Epithelial cell of esophagus (primary cell): ENCODE data around the gene NAA10.

Experiments used
- DNase-seq: peaks from one replicate; pipeline ENCODE4 v3.0.0; 2010; ENCODE audit warnings: low read depth
- H3K4me3 ChIP-seq: 2 replicates; pipeline ENCODE4 v1.5.1; 2011; ENCODE audit warnings: mild to moderate bottlenecking, low read length, control low read depth
- CTCF ChIP-seq: IDR thresholded peaks from 2 replicates; pipeline ENCODE4 v1.5.1; 2011; ENCODE audit warnings: low read depth, mild to moderate bottlenecking, low read length, control low read depth, inconsistent platforms; ENCODE audit not compliant: insufficient read depth; ENCODE audit errors: missing control alignments

NAA10 gene

GRCh38 chrX:153886915-153887314 lies 47.9 kb downstream of the NAA10 start:
- H3K4me3 ChIP-seq, result no peak overlapping the region
- TF ChIP-seq CTCF, result no peak
- no peak for DNase-seq

DNA sequence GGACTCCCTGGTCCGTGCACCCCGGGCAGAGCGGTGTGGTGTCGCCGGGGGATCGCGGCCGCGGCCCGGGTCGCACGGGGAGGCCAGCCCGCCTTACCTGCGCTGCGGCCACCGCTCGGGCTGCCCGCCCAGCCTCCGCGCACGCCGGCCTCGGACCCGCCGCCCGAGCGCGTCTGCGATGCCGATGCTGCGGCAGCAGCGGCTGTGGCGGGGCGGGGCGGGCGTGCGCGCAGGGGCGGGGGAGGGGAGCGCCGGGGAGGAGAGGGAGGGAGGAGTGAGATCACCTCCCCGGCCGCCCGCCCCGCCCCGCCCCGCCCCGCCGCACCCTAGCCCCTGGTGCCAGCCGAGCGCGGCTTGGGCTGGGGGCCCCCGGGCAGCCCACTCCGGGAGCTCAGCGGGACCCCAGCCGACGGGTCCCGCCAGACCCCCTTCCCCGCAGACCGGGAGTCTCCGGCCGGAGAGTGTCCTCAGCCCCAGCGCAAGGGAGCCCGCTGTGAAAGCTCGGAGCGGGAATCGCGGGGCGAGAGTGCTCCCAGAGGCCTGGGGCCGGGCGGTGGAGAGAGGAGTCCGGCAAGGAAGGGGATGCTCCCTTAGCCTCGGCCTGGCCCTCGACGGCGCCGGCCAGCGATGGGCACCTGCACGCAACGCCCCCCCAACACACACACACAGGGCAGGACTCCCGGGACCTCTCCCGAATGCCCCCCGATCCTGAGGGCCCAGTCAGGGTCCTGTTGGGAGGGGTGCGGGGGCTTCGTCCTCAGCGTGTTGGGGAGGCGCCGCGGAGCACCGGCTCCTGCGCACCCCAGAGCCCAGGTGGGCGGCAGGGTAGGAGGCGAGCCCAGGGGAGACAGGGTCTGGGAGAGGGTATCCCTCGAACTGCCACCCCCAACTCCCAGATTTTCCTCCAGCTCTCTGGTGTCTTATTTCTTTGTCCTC lies 48.6 kb downstream of the NAA10 start, which contains the start of gene L1CAM:
L1CAM (minus strand) TSS at position 206 of the 936 bp plus-strand sequence. CDS start 10,337 bp downstream, outside the sequence.
- peak; percentile 17 for DNase-seq
- no peak for TF ChIP-seq CTCF
- H3K4me3 ChIP-seq, result no peak within 1 kb of the TSS

GRCh38 chrX:153885208-153885787 lies 49.5 kb downstream of the NAA10 start:
- no peak overlapping the region for H3K4me3 ChIP-seq
- no peak for TF ChIP-seq CTCF
- DNase-seq, result no peak

DNA sequence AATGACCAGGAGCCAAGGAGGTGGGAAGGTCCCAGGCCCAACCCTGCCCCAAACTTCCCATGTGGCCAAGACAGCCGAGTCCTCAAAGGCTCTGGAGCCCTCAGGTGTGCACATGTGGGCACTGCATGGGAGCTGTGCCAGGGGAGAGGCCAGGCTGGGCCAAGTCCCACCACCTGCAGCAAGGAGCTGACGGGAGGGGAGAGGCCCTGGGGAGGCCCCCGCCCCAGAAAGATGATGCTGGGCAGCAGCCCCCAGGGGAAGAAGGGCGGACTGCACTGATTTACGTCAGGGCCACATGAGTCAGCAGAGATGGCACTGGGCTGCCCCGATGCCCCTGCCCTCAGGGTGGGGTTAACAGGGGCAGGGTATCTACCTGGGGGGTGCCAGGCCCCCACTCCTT lies 50.2 kb downstream of the NAA10 start:
- TF ChIP-seq CTCF, result peak; percentile 14
- DNase-seq, result peak; percentile 20
- no peak overlapping the region for H3K4me3 ChIP-seq

GRCh38 chrX:153884136-153884535 lies 50.7 kb downstream of the NAA10 start:
- TF ChIP-seq CTCF, result no peak
- no peak for DNase-seq
- H3K4me3 ChIP-seq, result no peak overlapping the region

- no peak for TF ChIP-seq CTCF
- no peak for DNase-seq
- no peak overlapping the region for H3K4me3 ChIP-seq
These were observed 51.5 kb downstream of the NAA10 start for GRCh38 chrX:153883163-153883843.
